HG02642 (cell line): ENCODE results near the gene TRAF3IP1.
"Not testable (repeated sequence)": the region's sequence is repeated elsewhere in the genome, so short reads cannot be mapped to it uniquely, and the experiment has no call there.

ENCODE experiments used
- ATAC-seq: cut with Tn5 transposase; IDR thresholded peaks from one replicate; pipeline ENCODE4 v1.9.1; 2021; ENCODE audit warnings: mild to moderate bottlenecking; ENCODE audit not compliant: unreplicated experiment, poor library complexity

TRAF3IP1 gene

GRCh38 chr2:238440331-238440730 is 120.0 kb downstream of the TRAF3IP1 start:
- no peak for ATAC-seq

- no peak for ATAC-seq
Measured at GRCh38 chr2:238440767-238441166, 120.4 kb downstream of the TRAF3IP1 start.

GRCh38 chr2:238441262-238442114 is 121.2 kb downstream of the TRAF3IP1 start:
- no peak for ATAC-seq

- ATAC-seq: not testable (repeated sequence)
Measured at GRCh38 chr2:238442257-238442656, 121.9 kb downstream of the TRAF3IP1 start.

- no peak for ATAC-seq
Measured at GRCh38 chr2:238444242-238444641, 123.9 kb downstream of the TRAF3IP1 start.

- no peak for ATAC-seq
Measured at GRCh38 chr2:238445409-238446190, 125.3 kb downstream of the TRAF3IP1 start.

GRCh38 chr2:238446371-238446770 is 126.1 kb downstream of the TRAF3IP1 start:
- ATAC-seq: no peak

- no peak for ATAC-seq
Measured at GRCh38 chr2:238448031-238448955, 128.0 kb downstream of the TRAF3IP1 start.

- no peak for ATAC-seq
Measured at GRCh38 chr2:238449241-238449640, 128.9 kb downstream of the TRAF3IP1 start.

- no peak for ATAC-seq
Measured at GRCh38 chr2:238449909-238450417, 129.6 kb downstream of the TRAF3IP1 start.

- no peak for ATAC-seq
Measured at GRCh38 chr2:238450440-238450861, 130.1 kb downstream of the TRAF3IP1 start.
